ENCODE measurements around the gene TCERG1.

- peak; percentile 21 for TF ChIP-seq CTCF (IDR thresholded peaks at IDR 0.05)
- TF ChIP-seq EZH2 (IDR thresholded peaks at IDR 0.05): no peak
Measured at GRCh38 chr5:146425023-146425422, 22.1 kb upstream of the TCERG1 start.
